Parathyroid adenoma (tissue), 2 donors: ENCODE measurements around the gene FAM78A.

Source experiments
- H2AFZ ChIP-seq: fragments of 300-600 bp; sonication (generic); one replicate; pipeline ENCODE4 v1.7.0; 2017; ENCODE audit warnings: antibody characterized with exemption, mild to moderate bottlenecking
- H3K27ac ChIP-seq: fragments of 300-600 bp; sonication (generic); one replicate; pipeline ENCODE4 v1.7.0; 2017
- H3K27me3 ChIP-seq: fragments of 300-600 bp; sonication (generic); one replicate; pipeline ENCODE4 v1.7.0; 2017; ENCODE audit warnings: low read length; ENCODE audit not compliant: control insufficient read depth, insufficient read depth
- H3K36me3 ChIP-seq: fragments of 300-600 bp; sonication (generic); one replicate; pipeline ENCODE4 v1.7.0; 2017; ENCODE audit warnings: low read length; ENCODE audit not compliant: control insufficient read depth, insufficient read depth
- H3K4me1 ChIP-seq: fragments of 300-600 bp; sonication (generic); one replicate; pipeline ENCODE4 v1.7.0; 2017; ENCODE audit warnings: control low read depth
- H3K4me2 ChIP-seq: fragments of 300-600 bp; sonication (generic); one replicate; pipeline ENCODE4 v1.7.0; 2017; ENCODE audit warnings: low read length
- H3K4me3 ChIP-seq: fragments of 300-600 bp; sonication (generic); one replicate; pipeline ENCODE4 v1.7.0; 2017; ENCODE audit warnings: low read depth, low read length
- H3K79me2 ChIP-seq: fragments of 300-600 bp; sonication (generic); one replicate; pipeline ENCODE4 v1.7.0; 2017; ENCODE audit warnings: control low read depth
- H3K9ac ChIP-seq: fragments of 300-600 bp; sonication (generic); one replicate; pipeline ENCODE4 v1.7.0; 2017; ENCODE audit warnings: mild to moderate bottlenecking
- H3K9me3 ChIP-seq: fragments of 300-600 bp; sonication (generic); one replicate; pipeline ENCODE4 v1.7.0; 2017; ENCODE audit warnings: low read length; ENCODE audit not compliant: control insufficient read depth
- CTCF ChIP-seq: fragments of 300-600 bp; sonication (generic); IDR thresholded peaks from one replicate; pipeline ENCODE4 v1.7.0; 2017; ENCODE audit warnings: antibody characterized with exemption, mild to moderate bottlenecking
- donor health status: primary hyperparathyroidism.

The FAM78A gene

GRCh38 chr9:131262327-131263032 lies 13.8 kb downstream of the FAM78A start:
- no peak overlapping the region for H2AFZ ChIP-seq
- H3K9ac ChIP-seq, result no peak overlapping the region
- no peaks in the 10 kb centered on the region for H3K9me3 ChIP-seq
- H3K79me2 ChIP-seq, result no peaks in the 10 kb centered on the region
- H3K4me1 ChIP-seq, result no peaks in the 10 kb centered on the region
- no peaks in the 10 kb centered on the region for H3K27me3 ChIP-seq
- H3K4me3 ChIP-seq, result no peak overlapping the region
- no peak for TF ChIP-seq CTCF
- H3K4me2 ChIP-seq, result no peak overlapping the region
- H3K27ac ChIP-seq, result no peak overlapping the region
- no peaks in the 10 kb centered on the region for H3K36me3 ChIP-seq

- H2AFZ ChIP-seq, result no peak overlapping the region
- no peak for TF ChIP-seq CTCF
Observed at GRCh38 chr9:131260751-131261452, 15.4 kb downstream of the FAM78A start.

GRCh38 chr9:131259916-131260597 lies 16.3 kb downstream of the FAM78A start:
- H3K27ac ChIP-seq, result no peak overlapping the region
- H3K4me2 ChIP-seq, result no peak overlapping the region
- H3K9ac ChIP-seq, result no peak overlapping the region
- H3K36me3 ChIP-seq, result no peaks in the 10 kb centered on the region
- TF ChIP-seq CTCF, result no peak
- no peaks in the 10 kb centered on the region for H3K4me1 ChIP-seq
- H3K79me2 ChIP-seq, result no peaks in the 10 kb centered on the region
- H2AFZ ChIP-seq, result no peak overlapping the region
- no peaks in the 10 kb centered on the region for H3K9me3 ChIP-seq
- no peak overlapping the region for H3K4me3 ChIP-seq
- H3K27me3 ChIP-seq, result no peaks in the 10 kb centered on the region

More at GRCh38 chr9:131260751-131261452, 15.4 kb downstream of the FAM78A start:
- no peaks in the 10 kb centered on the region for H3K79me2 ChIP-seq
- no peaks in the 10 kb centered on the region for H3K36me3 ChIP-seq
- no peak overlapping the region for H3K9ac ChIP-seq
- no peaks in the 10 kb centered on the region for H3K9me3 ChIP-seq
- H3K27me3 ChIP-seq, result no peaks in the 10 kb centered on the region
- H3K4me2 ChIP-seq, result no peak overlapping the region
- no peaks in the 10 kb centered on the region for H3K4me1 ChIP-seq
- H3K4me3 ChIP-seq, result no peak overlapping the region
- H3K27ac ChIP-seq, result no peak overlapping the region

GRCh38 chr9:131259432-131259898 lies 16.8 kb downstream of the FAM78A start:
- no peaks in the 10 kb centered on the region for H3K4me1 ChIP-seq
- no peak overlapping the region for H3K27ac ChIP-seq

More at GRCh38 chr9:131259432-131259898, 16.8 kb downstream of the FAM78A start:
- Histone ChIP-seq H3K9ac (no peak overlapping the region), H3K27me3 (no peaks in the 10 kb centered on the region), H2AFZ (no peak overlapping the region), H3K9me3 (no peaks in the 10 kb centered on the region), H3K4me3 (no peak overlapping the region), H3K79me2 (no peaks in the 10 kb centered on the region), H3K4me2 (no peak overlapping the region), H3K36me3 (no peaks in the 10 kb centered on the region)
- no peak for TF ChIP-seq CTCF
